OCI-LY3 (cell line): ENCODE data around the gene CRHR2.

Experiments
- CTCF ChIP-seq: fragments of 200-600, 300-600 bp; sonication (generic); IDR thresholded peaks from 2 replicates; pipeline ENCODE4 v1.5.1; 2014; ENCODE audit warnings: antibody characterized with exemption, low read length, low read depth
- EZH2phosphoT487 ChIP-seq: fragments of 200-600 bp; shearing (Covaris generic); IDR thresholded peaks from 2 replicates; pipeline ENCODE4 v1.6.1; 2018; ENCODE audit warnings: antibody characterized with exemption, mixed run types, low read depth

GRCh38 chr7:30707391-30708357 is 25.4 kb upstream of the CRHR2 start:
- no peak for TF ChIP-seq EZH2phosphoT487
- TF ChIP-seq CTCF = no peak
